Vagina (tissue), 2 donors: ENCODE results near the gene NOP14. TPM values are rescaled to one million over a fixed set of nuclear protein-coding genes. Genes with fewer than 3 reads are reported as not detected.

ENCODE experiments used
- DNase-seq, 2 donors: peaks; one replicate each; pipeline ENCODE4 v3.0.0-alpha.2; 2017; ENCODE audit errors: extremely low spot score in 2 of 2
- H3K27ac ChIP-seq: fragments of 200-600 bp; sonication (generic); one replicate; pipeline ENCODE4 v1.5.1; 2019
- H3K27me3 ChIP-seq: fragments of 200-600 bp; sonication (generic); one replicate; pipeline ENCODE4 v1.5.1; 2019
- H3K36me3 ChIP-seq, 2 donors: fragments of 200-600 bp; sonication (generic); one replicate each; pipeline ENCODE4 v1.5.1; 2017 to 2019
- H3K4me1 ChIP-seq: fragments of 200-600 bp; sonication (generic); one replicate; pipeline ENCODE4 v1.5.1; 2019
- H3K4me3 ChIP-seq, 2 donors: fragments of 200-600 bp; sonication (generic); 1 replicate in 1 of 2; 2 replicates in 1 of 2; pipeline ENCODE4 v1.5.1; 2016 to 2019
- H3K9me3 ChIP-seq: fragments of 200-600 bp; sonication (generic); one replicate; pipeline ENCODE4 v1.5.1; 2019
- POLR2A ChIP-seq, 2 donors: fragments of 450-650 bp; IDR thresholded peaks; one replicate each; pipeline ENCODE4 v1.6.1; 2017; ENCODE audit warnings: antibody characterized with exemption in 2 of 2, mild to moderate bottlenecking in 2 of 2, moderate library complexity in 2 of 2
- POLR2AphosphoS5 ChIP-seq, 2 donors: sonication (generic); formaldehyde crosslinking; IDR thresholded peaks; one replicate each; pipeline ENCODE4 v1.9.0; 2017; ENCODE audit warnings: antibody characterized with exemption in 2 of 2, mild to moderate bottlenecking in 2 of 2, low read depth in 1 of 2; ENCODE audit not compliant: insufficient read depth in 1 of 2
- intact Hi-C: fragments of 100-400 bp; cut with DNase I; formaldehyde crosslinking; loops from one replicate; pipeline ENCODE4 v1.15.1; 2023
- total RNA-seq: library from RNA; depleted of rRNA; stranded (reverse); fragments of >200 nt; gene quantifications from one replicate; pipeline ENCODE4 v1.2.3, GENCODE V29; 2016
- TF ChIP-seq, protein P1 (sequence below), 3 experiments: fragments of 450-650 bp in 2 of 3; fragments of 200-600 bp in 1 of 3; sonication (generic) in 1 of 3; IDR thresholded peaks; one replicate each; pipeline ENCODE4 v1.5.1; 2017 to 2019; ENCODE audit warnings: antibody characterized with exemption in 3 of 3, mild to moderate bottlenecking in 2 of 3, moderate library complexity in 2 of 3

Gene NOP14
- total RNA-seq, 1 donor from 2014 or later, result 18.9 TPM

DNA sequence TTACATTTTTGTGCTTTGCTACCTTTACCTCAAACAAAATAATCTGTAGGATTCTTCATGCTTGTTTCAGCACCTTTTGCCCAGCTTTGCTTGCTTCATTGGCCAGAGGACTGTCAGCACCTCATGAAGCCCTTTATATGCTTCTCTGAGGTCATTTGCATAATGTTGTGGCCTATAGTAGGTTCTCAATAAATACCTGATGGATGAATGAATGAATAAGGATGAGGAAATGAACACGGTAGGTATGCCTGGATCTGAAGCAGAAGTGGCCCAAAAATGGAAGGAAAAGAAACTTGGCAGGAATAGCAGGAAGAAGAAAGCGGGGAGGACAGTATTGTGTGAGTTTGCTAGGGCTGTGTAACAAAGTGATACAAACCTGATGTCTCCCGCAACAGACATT is 8.1 kb upstream of the NOP14 start:
- H3K9me3 ChIP-seq, result no peaks in the 10 kb centered on the region
- no peaks in the 10 kb centered on the region for H3K27me3 ChIP-seq
- H3K36me3 ChIP-seq, result no peaks in the 10 kb centered on the region
- no peak overlapping the region for H3K27ac ChIP-seq
- no peak for TF ChIP-seq POLR2A (IDR thresholded peaks at IDR 0.05)
- no peak for TF ChIP-seq POLR2AphosphoS5 (IDR thresholded peaks at IDR 0.05; ENCODE audit: insufficient read depth in 1 of 2, low read depth in 1 of 2)
- TF ChIP-seq, protein P1, sequence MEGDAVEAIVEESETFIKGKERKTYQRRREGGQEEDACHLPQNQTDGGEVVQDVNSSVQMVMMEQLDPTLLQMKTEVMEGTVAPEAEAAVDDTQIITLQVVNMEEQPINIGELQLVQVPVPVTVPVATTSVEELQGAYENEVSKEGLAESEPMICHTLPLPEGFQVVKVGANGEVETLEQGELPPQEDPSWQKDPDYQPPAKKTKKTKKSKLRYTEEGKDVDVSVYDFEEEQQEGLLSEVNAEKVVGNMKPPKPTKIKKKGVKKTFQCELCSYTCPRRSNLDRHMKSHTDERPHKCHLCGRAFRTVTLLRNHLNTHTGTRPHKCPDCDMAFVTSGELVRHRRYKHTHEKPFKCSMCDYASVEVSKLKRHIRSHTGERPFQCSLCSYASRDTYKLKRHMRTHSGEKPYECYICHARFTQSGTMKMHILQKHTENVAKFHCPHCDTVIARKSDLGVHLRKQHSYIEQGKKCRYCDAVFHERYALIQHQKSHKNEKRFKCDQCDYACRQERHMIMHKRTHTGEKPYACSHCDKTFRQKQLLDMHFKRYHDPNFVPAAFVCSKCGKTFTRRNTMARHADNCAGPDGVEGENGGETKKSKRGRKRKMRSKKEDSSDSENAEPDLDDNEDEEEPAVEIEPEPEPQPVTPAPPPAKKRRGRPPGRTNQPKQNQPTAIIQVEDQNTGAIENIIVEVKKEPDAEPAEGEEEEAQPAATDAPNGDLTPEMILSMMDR (IDR thresholded peaks at IDR 0.05), result no peak
- no peak for DNase-seq
- no peak overlapping the region for H3K4me3 ChIP-seq
- no peaks in the 10 kb centered on the region for H3K4me1 ChIP-seq
- intact Hi-C loops, result no loop called here

- Histone ChIP-seq H3K27ac (no peak overlapping the region), H3K27me3 (no peaks in the 10 kb centered on the region)
- intact Hi-C loops, result no loop called here
Observed at GRCh38 chr4:2968381-2968780, 5.2 kb upstream of the NOP14 start.

GRCh38 chr4:2965262-2965661 is 2.1 kb upstream of the NOP14 start:
- Histone ChIP-seq H3K4me1 (peaks cover 27% of the 10 kb centered on the region), H3K9me3 (no peaks in the 10 kb centered on the region), H3K27ac (no peak overlapping the region), H3K36me3 (no peaks in the 10 kb centered on the region), H3K4me3 (no peak overlapping the region), H3K27me3 (no peaks in the 10 kb centered on the region)
- TF ChIP-seq, protein P1 (IDR thresholded peaks at IDR 0.05), result no peak
- TF ChIP-seq POLR2AphosphoS5 (IDR thresholded peaks at IDR 0.05; ENCODE audit: insufficient read depth in 1 of 2, low read depth in 1 of 2), result no peak
- no peak for TF ChIP-seq POLR2A (IDR thresholded peaks at IDR 0.05)
- DNase-seq, result peak in 1 of 2 donors; percentile 65
- intact Hi-C loops, result no loop called here

More at GRCh38 chr4:2968381-2968780, 5.2 kb upstream of the NOP14 start:
- H3K4me1 ChIP-seq, result peaks cover 13% of the 10 kb centered on the region
- H3K9me3 ChIP-seq, result no peaks in the 10 kb centered on the region
- H3K4me3 ChIP-seq, result no peak overlapping the region
- no peak for DNase-seq
- TF ChIP-seq, protein P1 (IDR thresholded peaks at IDR 0.05), result no peak
- TF ChIP-seq POLR2AphosphoS5 (IDR thresholded peaks at IDR 0.05; ENCODE audit: insufficient read depth in 1 of 2, low read depth in 1 of 2) (no peak), POLR2A (IDR thresholded peaks at IDR 0.05) (no peak)
- H3K36me3 ChIP-seq, result no peaks in the 10 kb centered on the region

DNA sequence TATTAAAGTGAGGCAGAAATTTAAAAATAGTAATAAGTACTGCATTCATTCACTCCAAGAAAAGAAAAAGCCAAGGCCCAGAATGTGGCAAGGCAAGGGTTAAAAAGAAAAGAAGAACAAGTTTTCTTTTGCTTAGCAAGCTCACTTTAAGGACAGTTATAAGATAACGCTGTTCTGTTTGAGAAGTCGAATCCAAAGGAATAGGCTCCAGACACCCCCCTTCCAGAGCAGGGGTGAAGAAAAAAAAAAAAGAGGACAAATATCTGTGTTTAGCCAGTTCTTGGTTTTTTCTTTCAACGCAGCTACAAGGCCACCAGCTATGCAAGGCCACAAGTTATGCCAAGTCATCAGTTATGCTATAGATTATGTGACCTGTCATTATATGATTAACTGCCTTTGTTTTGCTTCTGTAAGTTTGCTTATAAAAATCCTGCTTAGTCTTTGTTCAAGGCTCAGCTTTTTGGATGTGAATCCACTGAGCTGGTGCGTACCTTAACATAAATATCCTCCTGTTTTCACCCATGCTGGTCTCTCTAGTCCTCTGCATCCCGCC is 1.6 kb upstream of the NOP14 start:
- no peaks in the 10 kb centered on the region for H3K9me3 ChIP-seq
- H3K36me3 ChIP-seq, result no peaks in the 10 kb centered on the region
- H3K4me3 ChIP-seq, result peak overlapping the region; percentile 76 to 95
- TF ChIP-seq POLR2A (IDR thresholded peaks at IDR 0.05), result no peak
- TF ChIP-seq POLR2AphosphoS5 (IDR thresholded peaks at IDR 0.05; ENCODE audit: insufficient read depth in 1 of 2, low read depth in 1 of 2), result no peak
- TF ChIP-seq, protein P1 (IDR thresholded peaks at IDR 0.05), result no peak
- H3K27me3 ChIP-seq, result no peaks in the 10 kb centered on the region
- DNase-seq, result no peak
- intact Hi-C loops, result no loop called here
- peaks cover 27% of the 10 kb centered on the region for H3K4me1 ChIP-seq
- H3K27ac ChIP-seq, result no peak overlapping the region

- H3K4me1 ChIP-seq, result peaks cover 27% of the 10 kb centered on the region
- no peaks in the 10 kb centered on the region for H3K27me3 ChIP-seq
- DNase-seq, result peak in 1 of 2 donors; percentile 87
- intact Hi-C loops, result no loop called here
- H3K36me3 ChIP-seq, result no peaks in the 10 kb centered on the region
- TF ChIP-seq, protein P1 (IDR thresholded peaks at IDR 0.05), result no peak
- H3K4me3 ChIP-seq, result peak overlapping the region; percentile 76 to 95
- H3K9me3 ChIP-seq, result no peaks in the 10 kb centered on the region
- peak overlapping the region; percentile 68 for H3K27ac ChIP-seq
Observed at GRCh38 chr4:2963966-2964471, 813 bp upstream of the NOP14 start.
